Fibroblast of the aortic adventitia (primary cell): ENCODE data around the gene ROR2. TPM values are rescaled to one million over a fixed set of nuclear protein-coding genes. Genes with fewer than 3 reads are reported as not detected.
"Not testable (repeated sequence)": the region's sequence is repeated elsewhere in the genome, so short reads cannot be mapped to it uniquely, and the experiment has no call there.

Source experiments
- DNase-seq: peaks from one replicate; pipeline ENCODE4 v3.0.0-alpha.2; 2010; ENCODE audit warnings: low read depth
- H3K4me3 ChIP-seq: 2 replicates; pipeline ENCODE4 v1.5.1; 2011; ENCODE audit warnings: low read depth, mild to moderate bottlenecking, control low read depth, low read length, moderate library complexity
- CTCF ChIP-seq: IDR thresholded peaks from 2 replicates; pipeline ENCODE4 v1.5.1; 2011; ENCODE audit warnings: mild to moderate bottlenecking, low read length, control low read depth, inconsistent platforms; ENCODE audit not compliant: insufficient read depth
- total RNA-seq: library from RNA; depleted of rRNA; stranded (reverse); fragments of >200 nt; gene quantifications from 2 replicates; pipeline ENCODE4 v1.2.3, GENCODE V29; 2012; ENCODE audit warnings: low replicate concordance

ROR2 gene
- total RNA-seq, 1 donor = 13.0 TPM

GRCh38 chr9:91558395-91558794 lies 391.6 kb downstream of the ROR2 start:
- no peak for TF ChIP-seq CTCF
- no peak for DNase-seq
- H3K4me3 ChIP-seq = no peak overlapping the region

DNA sequence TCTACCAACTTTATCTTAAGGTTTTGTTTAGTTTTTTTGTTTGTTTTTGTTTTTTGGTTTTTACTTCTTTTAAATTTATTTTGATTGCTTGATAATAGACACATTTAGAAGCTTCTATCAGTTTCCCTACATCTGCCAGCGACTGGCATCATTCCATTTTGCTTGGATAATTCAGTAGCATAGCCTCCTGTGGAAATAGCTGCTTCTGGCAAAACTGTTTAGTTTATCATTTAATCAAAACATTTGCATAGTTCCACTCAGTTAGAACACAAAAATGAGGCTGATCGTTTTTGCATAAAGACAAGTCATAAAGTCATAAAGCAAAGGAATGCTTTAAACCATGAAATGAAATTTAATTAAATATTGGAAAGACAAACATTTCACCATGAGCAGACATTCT lies 392.7 kb downstream of the ROR2 start:
- DNase-seq = no peak
- no peak overlapping the region for H3K4me3 ChIP-seq
- no peak for TF ChIP-seq CTCF

DNA sequence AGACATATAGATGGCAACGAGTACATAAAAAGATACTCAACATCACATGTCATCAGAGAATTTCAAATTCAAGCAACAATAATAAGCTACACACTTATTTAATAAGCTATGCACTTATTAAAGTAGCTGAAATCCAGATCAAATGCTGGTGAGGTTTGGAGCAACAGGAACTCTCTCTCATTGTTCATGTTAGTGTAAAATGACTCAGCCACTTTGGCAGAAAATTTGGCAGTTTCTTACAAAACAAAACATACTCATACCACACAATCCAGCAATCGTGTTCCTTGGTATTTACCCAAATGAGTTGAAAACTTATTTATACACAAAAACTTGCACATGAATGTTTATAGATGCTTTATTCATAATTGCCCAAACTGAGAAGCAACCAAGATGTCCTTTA lies 394.9 kb downstream of the ROR2 start:
- peak; percentile 64 for DNase-seq
- no peak for TF ChIP-seq CTCF
- H3K4me3 ChIP-seq = no peak overlapping the region

DNA sequence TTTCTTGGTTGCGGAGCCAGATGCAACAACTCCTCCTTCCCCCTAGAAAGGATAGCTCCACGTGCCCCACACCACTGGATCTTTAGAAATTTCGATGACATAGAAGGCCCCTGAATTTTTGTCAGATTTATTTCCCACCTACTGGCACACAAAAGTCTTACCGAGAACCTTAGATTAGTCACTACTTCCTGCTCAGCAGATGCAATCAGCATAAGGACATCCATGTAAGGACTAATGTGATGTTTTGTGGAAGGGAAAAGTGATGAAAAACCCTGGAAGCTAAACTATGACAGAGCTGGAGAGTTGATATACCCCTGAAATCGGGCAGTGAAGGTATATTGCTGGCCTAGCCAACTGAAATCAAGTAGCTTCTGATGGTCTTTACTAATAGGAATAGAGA lies 400.9 kb downstream of the ROR2 start:
- no peak overlapping the region for H3K4me3 ChIP-seq
- no peak for TF ChIP-seq CTCF
- DNase-seq = no peak

- DNase-seq = no peak
- no peak overlapping the region for H3K4me3 ChIP-seq
- no peak for TF ChIP-seq CTCF
Observed at GRCh38 chr9:91547081-91547480, 402.9 kb downstream of the ROR2 start.

GRCh38 chr9:91546574-91546973 lies 403.5 kb downstream of the ROR2 start:
- peak; percentile 53 for DNase-seq
- TF ChIP-seq CTCF = no peak
- H3K4me3 ChIP-seq = no peak overlapping the region

- H3K4me3 ChIP-seq = no peak overlapping the region
- peak; percentile 37 for DNase-seq
- no peak for TF ChIP-seq CTCF
Observed at GRCh38 chr9:91541734-91542133, 408.3 kb downstream of the ROR2 start.

DNA sequence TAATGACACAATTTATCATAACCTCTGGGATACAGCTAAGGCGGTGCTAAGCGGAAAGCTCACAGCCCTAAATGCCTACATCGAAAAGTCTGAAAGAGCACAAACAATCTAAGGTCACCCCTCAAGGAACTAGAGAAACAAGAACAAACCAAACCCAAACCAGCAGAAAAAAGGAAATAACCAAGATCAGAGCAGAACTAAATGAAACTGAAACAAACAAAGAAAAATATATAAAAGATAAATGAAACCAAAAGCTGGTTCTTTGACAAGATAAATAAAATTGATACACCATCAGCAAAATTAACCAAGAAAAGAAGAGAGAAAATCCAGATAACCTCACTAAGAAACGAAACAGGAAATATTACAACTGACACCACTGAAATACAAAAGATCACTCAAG lies 409.5 kb downstream of the ROR2 start:
- DNase-seq, H3K4me3 ChIP-seq: not testable (repeated sequence)
